Cortex of kidney (tissue), 1 donor: ENCODE data around the gene SCUBE2.

Experiments
- DNase-seq: peaks from one replicate; lab custom pipeline; 2025; lab: John Stamatoyannopoulos, UW

SCUBE2 gene

GRCh38 chr11:9074338-9075029, 16.9 kb downstream of the SCUBE2 start:
- no peak for DNase-seq

GRCh38 chr11:9073466-9074225, 17.8 kb downstream of the SCUBE2 start:
- no peak for DNase-seq

- no peak for DNase-seq
Measured at GRCh38 chr11:9072626-9073176, 18.7 kb downstream of the SCUBE2 start.

- DNase-seq: no peak
Measured at GRCh38 chr11:9071692-9072091, 19.7 kb downstream of the SCUBE2 start.

GRCh38 chr11:9070749-9071491, 20.5 kb downstream of the SCUBE2 start:
- DNase-seq: no peak

GRCh38 chr11:9069862-9070470, 21.4 kb downstream of the SCUBE2 start:
- DNase-seq: no peak

- DNase-seq: no peak
Measured at GRCh38 chr11:9069256-9069655, 22.1 kb downstream of the SCUBE2 start.

GRCh38 chr11:9066433-9066925, 24.9 kb downstream of the SCUBE2 start:
- no peak for DNase-seq

- DNase-seq: no peak
Measured at GRCh38 chr11:9065607-9066432, 25.6 kb downstream of the SCUBE2 start.

- no peak for DNase-seq
Measured at GRCh38 chr11:9061807-9062206, 29.6 kb downstream of the SCUBE2 start.

- DNase-seq: no peak
Measured at GRCh38 chr11:9060700-9061111, 30.7 kb downstream of the SCUBE2 start.

- DNase-seq: no peak
Measured at GRCh38 chr11:9059406-9059805, 32.0 kb downstream of the SCUBE2 start.

GRCh38 chr11:9057888-9058287, 33.5 kb downstream of the SCUBE2 start:
- no peak for DNase-seq

GRCh38 chr11:9057007-9057406, 34.4 kb downstream of the SCUBE2 start:
- no peak for DNase-seq

GRCh38 chr11:9056467-9056866, 34.9 kb downstream of the SCUBE2 start:
- no peak for DNase-seq

GRCh38 chr11:9053316-9054035, 37.9 kb downstream of the SCUBE2 start:
- DNase-seq: no peak

- no peak for DNase-seq
Measured at GRCh38 chr11:9052316-9052715, 39.1 kb downstream of the SCUBE2 start.

GRCh38 chr11:9049959-9050358, 41.4 kb downstream of the SCUBE2 start:
- DNase-seq: no peak

- DNase-seq: no peak
Measured at GRCh38 chr11:9047964-9048523, 43.4 kb downstream of the SCUBE2 start.

- DNase-seq: no peak
Measured at GRCh38 chr11:9046481-9046880, 44.9 kb downstream of the SCUBE2 start.
